ENCODE measurements around the gene FERMT2. TPM values are rescaled to one million over a fixed set of nuclear protein-coding genes. Genes with fewer than 3 reads are reported as not detected.

Gene FERMT2
- total and polyA plus RNA-seq, 2 donors (not counting 1 experiment from before 2014, with no cell fraction given): 0.05 TPM; not detected in 1

- ATAC-seq (ENCODE audit: low read depth) (no peak), DNase-seq (no peak)
- Histone ChIP-seq H3K9me3 (ENCODE audit: control extremely low read depth in 1 of 3, control insufficient read depth in 2 of 3, insufficient read depth in 1 of 3, low read length in 2 of 3) (no peaks in the 10 kb centered on the region), H3K4me1 (ENCODE audit: control insufficient read depth in 2 of 2, insufficient read depth in 2 of 2, low read length in 2 of 2) (no peaks in the 10 kb centered on the region), H3K36me3 (replicated peaks in 1 of 2; ENCODE audit: control extremely low read depth in 1 of 2, control insufficient read depth in 1 of 2, extremely low read depth in 1 of 2, insufficient read depth in 2 of 2, low read length in 1 of 2) (no peaks in the 10 kb centered on the region), H4K20me1 (ENCODE audit: control insufficient read depth, insufficient read depth, low read length, poor library complexity, severe bottlenecking) (no peaks in the 10 kb centered on the region), H3K79me2 (ENCODE audit: control insufficient read depth, insufficient read depth, low read length) (no peaks in the 10 kb centered on the region), H3K4me3 (ENCODE audit: control extremely low read depth in 1 of 5, extremely low read depth in 1 of 5, insufficient read depth in 1 of 5, low read depth in 2 of 5, low read length in 4 of 5) (no peak overlapping the region), H3K27ac (ENCODE audit: low read length in 2 of 2) (no peak overlapping the region), H3K27me3 (replicated peaks in 1 of 4; ENCODE audit: control extremely low read depth in 1 of 4, control insufficient read depth in 3 of 4, insufficient read depth in 4 of 4, low read length in 3 of 4) (peaks cover 0 to 3% (median 0%) of the 10 kb centered on the region in 4 experiments), H3K4me2 (replicated peaks; ENCODE audit: low read depth, low read length, poor library complexity, severe bottlenecking) (no peak overlapping the region), H3K9ac (ENCODE audit: low read length) (no peak overlapping the region), H2AFZ (ENCODE audit: insufficient read depth, low read depth, low read length, poor library complexity, severe bottlenecking) (no peak overlapping the region)
- Mint-ChIP-seq H3K9me3 (ENCODE audit: insufficient read depth) (no peaks in the 10 kb centered on the region), H3K27me3 (peaks cover 20% of the 10 kb centered on the region), H3K4me3 (no peak overlapping the region), H3K27ac (no peak overlapping the region), H3K4me1 (no peaks in the 10 kb centered on the region)
- intact Hi-C loops (cut with micrococcal nuclease): no loop called here
- ChIA-PET CTCF (no interaction called here), POLR2A (no interaction called here)
- WGBS (ENCODE audit: insufficient coverage): no CpG with 5 or more reads among the region's 1 CpG
- no peak for TF ChIP-seq CTCF (IDR thresholded peaks at IDR 0.05)
- TF ChIP-seq EZH2 (IDR thresholded peaks at IDR 0.05; ENCODE audit: borderline replicate concordance, insufficient read depth, low read depth, low read length, poor library complexity, severe bottlenecking): no peak
Measured at GRCh38 chr14:52898496-52898895, 52.4 kb downstream of the FERMT2 start.

GRCh38 chr14:52895000-52895399, 55.9 kb downstream of the FERMT2 start:
- H3K27ac ChIP-seq (ENCODE audit: low read length in 2 of 2): no peak overlapping the region
- H3K9me3 ChIP-seq (ENCODE audit: control extremely low read depth in 1 of 3, control insufficient read depth in 2 of 3, insufficient read depth in 1 of 3, low read length in 2 of 3): no peaks in the 10 kb centered on the region
- H3K4me1 ChIP-seq (ENCODE audit: control insufficient read depth in 2 of 2, insufficient read depth in 2 of 2, low read length in 2 of 2): no peaks in the 10 kb centered on the region
- Mint-ChIP-seq H3K9me3 (ENCODE audit: insufficient read depth) (no peaks in the 10 kb centered on the region), H3K4me3 (no peak overlapping the region), H3K27me3 (peaks cover 15% of the 10 kb centered on the region), H3K27ac (no peak overlapping the region), H3K4me1 (no peaks in the 10 kb centered on the region)
- ATAC-seq (ENCODE audit: low read depth) (no peak), DNase-seq (no peak)
- no peaks in the 10 kb centered on the region for H3K79me2 ChIP-seq (ENCODE audit: control insufficient read depth, insufficient read depth, low read length)
- no peak overlapping the region for H2AFZ ChIP-seq (ENCODE audit: insufficient read depth, low read depth, low read length, poor library complexity, severe bottlenecking)
- H3K4me3 ChIP-seq (ENCODE audit: control extremely low read depth in 1 of 5, extremely low read depth in 1 of 5, insufficient read depth in 1 of 5, low read depth in 2 of 5, low read length in 4 of 5): no peak overlapping the region
- ChIA-PET CTCF (no interaction called here), POLR2A (no interaction called here)
- WGBS (ENCODE audit: insufficient coverage): no CpG with 5 or more reads among the region's 2 CpGs
- TF ChIP-seq EZH2 (IDR thresholded peaks at IDR 0.05; ENCODE audit: borderline replicate concordance, insufficient read depth, low read depth, low read length, poor library complexity, severe bottlenecking) (no peak), CTCF (IDR thresholded peaks at IDR 0.05) (no peak)
- intact Hi-C loops (cut with micrococcal nuclease): no loop called here
- H4K20me1 ChIP-seq (ENCODE audit: control insufficient read depth, insufficient read depth, low read length, poor library complexity, severe bottlenecking): no peaks in the 10 kb centered on the region
- no peak overlapping the region for H3K9ac ChIP-seq (ENCODE audit: low read length)
- H3K36me3 ChIP-seq (replicated peaks in 1 of 2; ENCODE audit: control extremely low read depth in 1 of 2, control insufficient read depth in 1 of 2, extremely low read depth in 1 of 2, insufficient read depth in 2 of 2, low read length in 1 of 2): no peaks in the 10 kb centered on the region
- H3K4me2 ChIP-seq (replicated peaks; ENCODE audit: low read depth, low read length, poor library complexity, severe bottlenecking): no peak overlapping the region
- peaks cover 0 to 3% (median 0%) of the 10 kb centered on the region in 4 experiments for H3K27me3 ChIP-seq (replicated peaks in 1 of 4; ENCODE audit: control extremely low read depth in 1 of 4, control insufficient read depth in 3 of 4, insufficient read depth in 4 of 4, low read length in 3 of 4)

All from B cell (primary cell).